GM18517 (cell line): ENCODE measurements around the gene C8A.

ENCODE experiments used
- ATAC-seq: cut with Tn5 transposase; IDR thresholded peaks from one replicate; pipeline ENCODE4 v1.9.1; 2021; ENCODE audit warnings: mild to moderate bottlenecking, moderate library complexity; ENCODE audit not compliant: unreplicated experiment

The C8A gene

GRCh38 chr1:56881417-56881816, 26.8 kb downstream of the C8A start:
- no peak for ATAC-seq

DNA sequence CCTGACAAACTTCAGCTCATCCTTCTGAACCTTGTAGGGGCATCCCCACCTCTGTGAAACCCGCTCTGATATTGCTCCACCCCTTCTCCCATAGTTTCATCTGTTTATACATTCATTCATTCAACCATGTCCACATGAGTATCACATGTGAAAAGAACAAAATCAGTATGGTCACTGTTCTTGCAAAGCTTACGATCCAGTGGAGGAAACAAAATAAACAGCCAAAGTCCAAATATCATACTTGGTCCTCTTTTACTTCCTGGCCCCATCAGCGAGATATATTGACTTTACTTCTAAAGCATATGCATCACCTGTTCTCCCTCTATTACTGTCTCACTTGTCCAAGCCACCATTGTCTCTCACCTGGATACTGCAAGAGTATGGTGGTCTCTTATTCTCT, 35.6 kb downstream of the C8A start:
- ATAC-seq: no peak

GRCh38 chr1:56894014-56894413, 39.4 kb downstream of the C8A start:
- no peak for ATAC-seq

GRCh38 chr1:56897150-56898004, 42.8 kb downstream of the C8A start:
- ATAC-seq: no peak

- no peak for ATAC-seq
Observed at GRCh38 chr1:56898005-56898373, 43.4 kb downstream of the C8A start.

DNA sequence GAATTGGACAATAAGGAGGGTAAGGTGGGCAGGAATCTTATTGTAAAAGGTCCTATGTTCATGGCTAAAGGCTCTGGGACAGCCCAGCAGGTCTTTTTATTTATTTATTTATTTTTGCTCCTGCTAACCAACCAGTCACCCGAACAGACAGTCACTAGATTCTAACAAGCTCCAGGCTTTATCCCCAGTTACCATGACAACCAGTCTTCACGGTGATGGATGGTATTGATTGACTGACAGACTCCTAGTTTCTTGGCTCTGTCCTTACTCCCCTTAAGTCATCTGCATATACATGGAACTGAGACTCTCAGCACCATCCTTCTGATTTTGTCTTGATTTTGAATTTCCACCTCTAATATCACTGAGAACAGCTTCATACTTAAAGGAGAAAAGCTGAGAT, 44.3 kb downstream of the C8A start:
- no peak for ATAC-seq

DNA sequence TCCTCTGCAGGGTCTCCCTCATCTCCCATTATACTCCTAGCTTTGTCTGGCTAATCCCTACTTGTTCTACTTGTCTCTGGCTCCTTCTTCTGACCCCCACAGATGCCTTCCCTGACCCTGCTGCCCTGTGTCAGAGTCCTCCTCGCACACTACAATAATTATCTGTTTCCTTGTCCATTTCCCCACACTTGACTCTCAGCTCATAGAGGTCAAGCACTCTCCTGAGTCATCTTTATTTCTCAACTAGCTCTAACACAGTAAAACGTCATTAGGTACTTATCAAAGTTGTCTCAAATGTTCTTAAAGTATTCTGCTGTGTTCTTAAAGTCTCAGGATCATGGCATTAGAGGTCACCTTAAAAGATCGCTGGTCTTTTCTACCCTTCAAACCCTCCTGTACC, 47.1 kb downstream of the C8A start:
- no peak for ATAC-seq

DNA sequence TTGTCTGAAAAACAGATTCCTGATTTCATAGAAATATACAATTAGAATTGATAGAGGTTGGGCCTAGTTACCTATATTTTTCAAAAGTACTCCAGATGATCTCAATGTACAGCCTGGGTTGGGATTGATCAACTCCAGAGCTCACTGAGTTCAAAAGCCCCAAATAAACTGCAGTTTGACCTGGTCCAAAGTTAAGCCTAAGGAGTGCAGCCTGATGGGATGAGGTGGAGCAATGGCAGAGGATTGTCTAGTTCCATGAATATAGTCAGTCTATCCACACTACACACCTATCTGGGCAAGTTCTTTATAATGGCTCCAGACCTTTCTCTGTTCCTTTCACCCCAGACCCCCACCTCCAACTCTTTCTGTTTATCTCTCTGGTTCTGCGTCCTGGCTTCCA, 49.2 kb downstream of the C8A start:
- ATAC-seq: no peak

GRCh38 chr1:56904663-56905397, 50.2 kb downstream of the C8A start:
- ATAC-seq: no peak

DNA sequence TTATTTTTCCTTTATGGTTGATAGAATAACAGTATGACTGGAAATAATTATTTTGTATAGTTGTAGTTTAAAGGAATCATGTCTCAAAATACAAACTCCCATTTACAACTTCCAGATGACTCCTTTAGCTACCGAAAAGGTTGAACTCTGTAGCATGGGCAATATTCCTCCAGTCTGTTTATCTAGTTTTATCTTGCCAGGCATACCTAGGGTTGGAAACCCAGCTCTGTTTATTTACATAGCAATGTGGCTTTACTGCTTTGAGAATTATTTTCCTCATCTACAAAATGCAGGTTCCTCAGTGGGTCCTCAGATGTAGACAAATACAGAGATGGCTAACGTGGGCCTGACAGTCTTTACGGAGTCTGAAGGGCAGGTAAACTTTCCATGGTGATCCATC, 51.1 kb downstream of the C8A start:
- no peak for ATAC-seq

- ATAC-seq: no peak
Observed at GRCh38 chr1:56908619-56909221, 54.1 kb downstream of the C8A start.

DNA sequence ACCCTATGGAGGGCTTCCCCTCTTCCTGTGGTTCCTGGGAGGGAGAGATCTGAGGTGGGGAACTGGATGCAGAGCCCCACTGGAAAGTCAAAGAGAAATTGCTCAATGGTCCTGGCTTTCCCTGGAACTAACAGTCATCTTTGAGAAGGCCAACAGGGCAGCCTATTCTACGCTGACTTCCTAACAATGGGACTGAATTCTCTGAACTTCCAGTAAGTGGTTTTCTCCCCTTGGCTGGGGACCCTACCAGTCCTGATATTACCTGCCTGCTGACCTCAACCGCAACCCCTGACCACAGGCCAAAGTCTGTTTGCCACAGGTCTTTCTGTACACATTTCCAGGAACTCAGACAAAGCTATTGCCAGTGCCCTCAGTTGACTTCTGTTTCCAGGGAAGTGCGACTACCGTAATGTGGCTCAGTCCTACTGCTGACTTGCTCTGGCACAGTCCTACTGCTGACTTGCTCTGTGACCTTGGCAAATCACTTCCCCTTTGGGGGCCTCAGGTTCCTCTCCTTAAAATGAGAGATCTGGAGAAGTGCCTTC, 55.9 kb downstream of the C8A start:
- ATAC-seq: no peak

GRCh38 chr1:56911098-56911938, 56.7 kb downstream of the C8A start:
- no peak for ATAC-seq

DNA sequence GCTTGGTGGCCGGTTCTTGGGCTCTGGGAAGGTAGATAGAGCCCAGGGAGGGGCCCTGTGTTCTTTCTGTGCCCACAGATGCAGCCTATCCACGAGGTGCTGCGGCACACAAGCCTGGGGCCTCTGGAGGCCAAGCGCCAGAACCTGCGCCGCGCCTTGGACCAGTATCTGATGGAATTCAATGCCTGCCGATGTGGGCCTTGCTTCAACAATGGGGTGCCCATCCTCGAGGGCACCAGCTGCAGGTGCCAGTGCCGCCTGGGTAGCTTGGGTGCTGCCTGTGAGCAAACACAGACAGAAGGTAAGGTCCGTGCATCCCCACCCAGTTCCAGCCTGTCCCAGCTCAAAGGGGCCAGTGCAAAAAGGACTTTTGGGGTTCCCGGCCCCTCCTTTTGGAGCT, 57.7 kb downstream of the C8A start:
- ATAC-seq: no peak

DNA sequence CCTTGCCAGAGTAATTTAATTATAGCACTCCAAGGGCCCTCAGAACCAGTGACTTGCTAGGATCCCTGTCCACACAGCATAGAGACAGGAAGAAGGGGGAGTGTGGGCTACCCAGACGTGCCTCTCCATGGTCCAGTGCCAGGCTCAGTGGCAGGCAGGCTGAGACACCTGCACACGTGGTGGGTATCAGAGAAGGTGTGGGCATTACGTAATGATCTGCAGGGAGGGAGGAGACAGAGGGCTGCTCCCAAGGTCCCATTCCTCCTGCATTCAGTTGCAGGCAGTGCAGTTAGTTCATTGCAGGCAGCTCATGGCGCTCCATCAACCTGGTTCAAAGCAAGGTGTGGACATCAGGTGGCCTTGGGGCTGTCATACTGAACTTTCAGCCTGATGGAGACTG, 61.4 kb downstream of the C8A start:
- ATAC-seq: no peak

DNA sequence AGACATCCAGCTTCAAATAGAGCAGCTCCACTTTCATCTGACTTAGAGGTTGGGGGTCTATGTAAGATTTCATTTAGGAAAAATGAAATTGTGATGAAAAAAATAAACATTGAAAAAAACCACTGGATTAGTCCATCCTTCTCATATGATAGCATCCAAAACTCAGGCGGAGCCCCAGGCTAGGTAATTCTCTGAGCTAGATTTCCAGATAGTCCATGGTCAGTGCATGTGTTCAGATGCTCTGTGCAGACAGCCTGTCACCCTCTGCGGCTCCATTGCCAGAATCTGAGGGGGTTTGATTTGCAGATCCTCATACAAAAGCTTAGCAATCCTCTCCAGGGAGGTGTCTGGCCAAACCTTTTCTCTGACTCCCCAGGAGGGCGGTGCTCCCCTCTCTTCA, 62.0 kb downstream of the C8A start:
- ATAC-seq: no peak

- no peak for ATAC-seq
Observed at GRCh38 chr1:56917356-56917755, 62.8 kb downstream of the C8A start.

- no peak for ATAC-seq
Observed at GRCh38 chr1:56920591-56921001, 66.0 kb downstream of the C8A start.

GRCh38 chr1:56921479-56921878, 66.9 kb downstream of the C8A start:
- ATAC-seq: no peak

DNA sequence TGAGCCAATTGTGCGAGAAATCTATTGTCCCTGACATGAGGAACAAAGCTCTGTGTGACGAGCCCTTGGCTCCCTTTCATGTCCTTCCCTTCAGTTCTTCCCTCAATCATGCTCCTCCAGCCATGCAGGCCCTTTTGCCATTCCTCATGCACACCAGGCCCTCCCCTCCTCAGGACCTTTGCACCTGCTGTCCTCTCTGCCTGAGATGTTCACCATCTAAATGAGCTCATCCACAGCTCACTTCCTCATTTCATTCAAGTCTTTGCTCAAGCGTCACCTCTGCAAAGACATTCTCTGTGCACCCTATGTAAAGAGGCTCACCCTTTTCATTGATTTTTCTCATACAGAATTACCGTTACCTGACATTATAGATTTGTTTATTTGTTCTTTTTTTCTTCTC, 67.5 kb downstream of the C8A start:
- ATAC-seq: no peak

DNA sequence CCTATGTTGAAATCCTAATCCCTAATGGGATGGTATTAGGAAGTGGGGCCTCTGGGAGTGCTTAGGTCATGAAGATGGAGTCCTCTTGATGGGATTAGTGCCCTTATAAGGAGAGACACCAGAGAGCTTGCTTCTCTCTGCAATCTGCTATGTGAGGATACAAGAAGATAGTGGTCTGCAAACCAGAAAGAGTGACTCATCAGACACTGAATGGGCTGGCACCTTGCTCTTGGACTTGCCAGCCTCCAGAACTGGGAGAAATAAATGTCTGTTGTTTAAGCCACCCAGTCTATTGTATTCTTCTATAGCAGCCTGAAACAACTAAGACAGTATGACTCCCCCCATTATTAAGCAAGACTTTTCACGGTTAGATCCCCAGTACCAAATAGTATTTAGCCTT, 67.9 kb downstream of the C8A start:
- no peak for ATAC-seq
